SU-DHL-6 (cell line): Measurements from ENCODE around the gene RSU1.

Experiments
- CTCF ChIP-seq: fragments of 200-600 bp; sonication (generic); IDR thresholded peaks from one replicate; pipeline ENCODE4 v1.5.1; 2017; ENCODE audit warnings: antibody characterized with exemption, mild to moderate bottlenecking, low read length, moderate library complexity; ENCODE audit not compliant: insufficient read depth, poor library complexity, severe bottlenecking
- EZH2phosphoT487 ChIP-seq: fragments of 200-600 bp; sonication (generic), shearing (Covaris generic); conservative IDR thresholded peaks from 2 replicates; pipeline ENCODE4 v1.6.1; 2018; ENCODE audit warnings: mild to moderate bottlenecking, antibody characterized with exemption, low read length, moderate library complexity, mixed read lengths

DNA sequence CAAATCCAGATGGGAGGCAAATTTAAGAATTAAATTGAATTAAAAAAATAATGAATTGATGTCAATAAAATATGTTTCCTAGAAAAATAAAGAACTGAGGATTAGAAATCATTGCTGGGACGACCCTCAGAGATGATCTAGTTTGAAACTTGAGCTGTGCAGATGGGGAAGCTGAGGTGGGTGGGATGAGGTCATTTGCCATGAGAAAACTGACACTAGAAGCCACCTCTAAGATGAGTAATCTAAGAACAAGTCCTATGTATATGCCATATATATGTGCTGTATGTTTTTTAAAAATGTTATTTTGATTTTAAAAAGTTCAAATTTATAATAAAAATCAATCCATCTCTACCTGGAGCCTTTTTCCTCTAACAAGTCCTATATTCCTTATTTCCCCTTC is 135.7 kb downstream of the RSU1 start:
- TF ChIP-seq CTCF (no peak), EZH2phosphoT487 (no peak)
